ENCODE data around the gene HTT. TPM values are rescaled to one million over a fixed set of nuclear protein-coding genes. Genes with fewer than 3 reads are reported as not detected.
"Not testable (repeated sequence)": the region's sequence is repeated elsewhere in the genome, so short reads cannot be mapped to it uniquely, and the experiment has no call there.

HTT gene
- total RNA-seq, 1 donor from 2014 or later: 20.0 TPM

DNA sequence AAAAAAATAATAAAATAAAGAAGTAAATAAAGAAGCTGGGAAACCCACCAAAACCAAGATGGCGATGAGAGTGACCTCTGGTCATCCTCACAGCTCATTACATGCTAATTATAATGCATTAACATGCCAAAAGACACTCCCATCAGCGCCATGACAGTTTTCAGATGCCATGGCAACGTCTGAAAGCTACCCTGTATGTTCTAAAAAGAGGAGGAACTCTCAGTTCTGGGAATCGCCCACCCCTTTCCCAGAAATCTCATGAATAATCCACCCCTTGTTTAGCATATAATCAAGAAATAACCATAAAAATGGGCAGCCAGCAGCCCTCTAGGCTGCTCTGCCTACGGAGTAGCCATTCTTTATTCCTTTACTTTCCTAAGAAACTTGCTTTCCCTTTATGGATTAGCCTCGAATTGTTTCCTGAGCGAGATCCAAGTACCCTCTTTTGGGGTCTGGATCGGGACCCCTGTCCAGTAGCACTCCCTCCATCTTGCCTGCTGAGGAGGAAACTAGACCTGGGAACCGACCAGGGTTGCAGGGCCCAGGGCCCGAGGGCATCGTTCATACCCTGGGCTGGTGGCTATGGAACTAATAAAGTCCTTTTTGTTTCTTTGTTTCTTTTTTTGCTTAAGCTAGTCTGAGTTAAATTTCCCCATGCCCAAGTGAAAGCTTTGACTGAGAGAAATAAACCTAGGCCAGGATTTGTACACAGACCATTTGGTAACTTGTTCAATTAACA, 31.0 kb upstream of the HTT start:
- intact Hi-C loops (cut with micrococcal nuclease): no loop called here
- Histone ChIP-seq H3K9me3 (replicated peaks) (no peaks in the 10 kb centered on the region), H3K4me1 (peaks cover 38% of the 10 kb centered on the region), H3K4me3 (no peak overlapping the region), H3K27ac (replicated peaks) (no peak overlapping the region), H3K36me3 (no peaks in the 10 kb centered on the region), H3K27me3 (ENCODE audit: low read depth) (no peaks in the 10 kb centered on the region)
- TF ChIP-seq, protein P1, sequence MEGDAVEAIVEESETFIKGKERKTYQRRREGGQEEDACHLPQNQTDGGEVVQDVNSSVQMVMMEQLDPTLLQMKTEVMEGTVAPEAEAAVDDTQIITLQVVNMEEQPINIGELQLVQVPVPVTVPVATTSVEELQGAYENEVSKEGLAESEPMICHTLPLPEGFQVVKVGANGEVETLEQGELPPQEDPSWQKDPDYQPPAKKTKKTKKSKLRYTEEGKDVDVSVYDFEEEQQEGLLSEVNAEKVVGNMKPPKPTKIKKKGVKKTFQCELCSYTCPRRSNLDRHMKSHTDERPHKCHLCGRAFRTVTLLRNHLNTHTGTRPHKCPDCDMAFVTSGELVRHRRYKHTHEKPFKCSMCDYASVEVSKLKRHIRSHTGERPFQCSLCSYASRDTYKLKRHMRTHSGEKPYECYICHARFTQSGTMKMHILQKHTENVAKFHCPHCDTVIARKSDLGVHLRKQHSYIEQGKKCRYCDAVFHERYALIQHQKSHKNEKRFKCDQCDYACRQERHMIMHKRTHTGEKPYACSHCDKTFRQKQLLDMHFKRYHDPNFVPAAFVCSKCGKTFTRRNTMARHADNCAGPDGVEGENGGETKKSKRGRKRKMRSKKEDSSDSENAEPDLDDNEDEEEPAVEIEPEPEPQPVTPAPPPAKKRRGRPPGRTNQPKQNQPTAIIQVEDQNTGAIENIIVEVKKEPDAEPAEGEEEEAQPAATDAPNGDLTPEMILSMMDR (IDR thresholded peaks at IDR 0.05; ENCODE audit: borderline replicate concordance): no peak
- DNase-seq: no peak

DNA sequence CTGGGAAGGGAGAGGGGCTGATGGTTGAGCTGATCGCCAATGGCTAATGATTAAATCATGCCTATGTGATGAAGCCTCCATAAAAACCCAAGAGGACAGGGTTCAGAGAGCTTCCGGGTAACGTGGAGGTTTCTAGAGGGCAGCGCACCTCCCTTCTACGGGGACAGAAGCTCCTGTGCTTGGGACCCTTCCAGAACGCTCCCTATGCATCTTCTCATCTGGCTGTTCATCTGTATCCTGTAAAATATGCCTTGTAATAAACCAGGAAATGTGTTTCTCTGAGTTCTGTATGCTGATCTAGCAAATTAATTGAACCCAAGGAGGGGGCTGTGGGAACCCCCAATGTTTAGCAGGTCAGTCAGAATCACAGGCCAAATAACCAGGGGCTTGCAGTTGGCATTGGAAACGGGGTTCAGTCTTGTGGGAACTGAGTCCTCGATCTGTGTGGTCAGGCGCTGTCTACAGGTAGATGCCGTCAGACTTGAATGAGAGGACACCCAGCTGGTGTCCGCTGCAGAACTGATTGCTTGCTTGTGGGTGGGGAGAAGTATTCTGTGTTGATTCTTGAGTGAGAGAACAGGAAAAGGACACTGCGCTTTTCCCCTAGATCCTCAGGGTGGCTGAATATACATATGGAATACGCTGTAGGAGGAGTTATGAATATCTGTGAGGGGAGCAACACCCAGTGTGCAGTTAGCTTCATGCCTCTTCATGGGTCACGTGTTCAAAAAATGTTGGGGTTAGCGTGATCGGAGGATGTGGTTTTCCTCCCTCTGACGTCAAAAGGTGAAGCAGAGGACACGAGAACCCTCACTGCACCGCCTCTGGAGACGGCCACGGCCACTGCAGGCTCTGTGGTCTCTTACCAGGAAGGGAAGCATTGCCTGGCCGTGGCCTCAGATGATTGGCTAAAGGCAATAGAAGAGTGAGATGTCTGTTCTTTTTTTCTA, 29.3 kb upstream of the HTT start:
- Histone ChIP-seq H3K9me3 (replicated peaks) (no peaks in the 10 kb centered on the region), H3K27ac (replicated peaks) (no peak overlapping the region), H3K4me3 (no peak overlapping the region), H3K36me3 (no peaks in the 10 kb centered on the region), H3K4me1 (peaks cover 34% of the 10 kb centered on the region), H3K27me3 (ENCODE audit: low read depth) (no peaks in the 10 kb centered on the region)
- intact Hi-C loops (cut with micrococcal nuclease): no loop called here
- TF ChIP-seq, protein P1 (IDR thresholded peaks at IDR 0.05; ENCODE audit: borderline replicate concordance): no peak
- peak; percentile 46 for DNase-seq

DNA sequence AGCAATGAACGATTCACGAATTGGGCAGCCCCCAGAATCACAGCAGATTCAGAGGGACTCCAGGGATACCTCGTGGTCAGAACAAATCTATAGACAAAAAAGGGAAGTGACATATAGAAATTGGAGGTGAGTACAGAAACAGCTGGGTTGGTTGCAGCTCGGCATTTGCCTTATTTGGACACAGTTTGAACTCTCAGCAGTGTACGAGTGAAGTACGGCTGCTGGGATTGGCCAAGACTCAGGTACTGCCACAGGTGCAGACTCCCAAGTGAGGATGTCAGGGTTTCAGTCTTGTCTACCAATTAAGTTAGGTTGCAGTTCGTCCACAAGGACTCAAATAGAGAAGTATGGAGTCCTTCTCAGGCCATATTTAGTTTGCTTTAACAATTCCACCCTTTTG, 28.3 kb upstream of the HTT start:
- H3K27me3 ChIP-seq (ENCODE audit: low read depth): no peaks in the 10 kb centered on the region
- TF ChIP-seq, protein P1 (IDR thresholded peaks at IDR 0.05; ENCODE audit: borderline replicate concordance): no peak
- H3K4me1 ChIP-seq: peaks cover 28% of the 10 kb centered on the region
- H3K27ac ChIP-seq (replicated peaks): no peak overlapping the region
- DNase-seq: no peak
- H3K36me3 ChIP-seq: no peaks in the 10 kb centered on the region
- no peak overlapping the region for H3K4me3 ChIP-seq
- no peaks in the 10 kb centered on the region for H3K9me3 ChIP-seq (replicated peaks)
- intact Hi-C loops (cut with micrococcal nuclease): no loop called here

DNA sequence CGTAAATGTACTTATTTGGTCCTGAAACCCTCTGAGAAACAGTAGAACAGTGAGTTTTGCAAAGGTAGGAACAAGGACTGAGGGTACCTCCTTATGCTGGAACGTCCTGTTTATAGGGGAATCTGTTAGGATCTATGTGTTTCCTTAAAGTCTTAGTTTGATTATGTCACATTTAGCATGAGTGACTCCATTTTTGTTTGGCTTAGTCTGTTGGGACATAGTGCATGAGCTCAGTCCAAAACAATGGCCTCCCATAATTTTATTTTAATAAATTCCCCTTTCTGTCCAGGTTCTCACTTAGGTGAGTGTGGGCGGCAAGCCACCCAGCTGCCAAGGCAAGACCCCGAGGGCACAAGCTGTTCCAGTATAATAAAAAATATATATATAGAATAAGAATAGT, 27.9 kb upstream of the HTT start:
- no peaks in the 10 kb centered on the region for H3K9me3 ChIP-seq (replicated peaks)
- H3K27ac ChIP-seq (replicated peaks): no peak overlapping the region
- H3K4me1 ChIP-seq: peaks cover 23% of the 10 kb centered on the region
- no peaks in the 10 kb centered on the region for H3K36me3 ChIP-seq
- DNase-seq: no peak
- H3K4me3 ChIP-seq: no peak overlapping the region
- TF ChIP-seq, protein P1 (IDR thresholded peaks at IDR 0.05; ENCODE audit: borderline replicate concordance): no peak
- H3K27me3 ChIP-seq (ENCODE audit: low read depth): no peaks in the 10 kb centered on the region
- intact Hi-C loops (cut with micrococcal nuclease): no loop called here

DNA sequence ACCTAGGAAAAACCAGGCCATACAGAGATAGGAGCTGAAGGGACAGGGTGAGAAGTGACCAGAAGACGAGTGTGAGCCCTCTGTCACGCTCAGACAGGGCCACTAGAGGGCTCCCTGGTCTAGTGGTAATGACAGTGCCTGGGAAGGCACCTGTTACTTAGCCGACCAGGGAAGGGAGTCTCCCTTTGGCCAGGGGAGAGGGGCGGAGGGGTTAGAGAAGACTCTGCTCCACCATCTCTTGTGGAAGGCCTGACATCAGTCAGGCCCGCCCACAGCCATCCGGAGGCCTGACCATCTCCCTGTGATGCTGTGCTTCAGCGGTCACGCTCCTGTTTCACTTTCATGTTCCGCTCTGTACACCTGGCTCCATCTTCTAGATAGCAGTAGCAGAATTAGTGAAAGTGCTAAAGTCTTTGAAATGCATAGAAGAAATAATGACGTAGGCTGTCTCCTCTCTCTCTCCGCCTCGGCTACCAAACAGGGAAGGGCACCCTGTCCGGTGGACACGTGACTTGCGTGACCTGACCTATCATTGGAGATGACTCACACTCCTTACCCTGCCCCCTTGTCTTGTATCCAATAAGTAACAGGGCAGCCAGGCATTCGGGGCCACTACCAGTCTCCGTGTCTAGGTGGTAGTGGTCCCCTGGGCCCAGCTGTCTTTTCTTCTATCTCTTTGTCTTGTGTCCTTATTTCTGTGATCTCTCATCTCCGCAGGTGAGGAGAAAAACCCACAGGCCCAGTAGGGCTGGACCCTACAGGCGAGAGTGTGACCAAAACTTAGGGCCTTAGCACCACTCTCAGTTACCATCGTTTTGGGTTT, 26.8 kb upstream of the HTT start:
- H3K27ac ChIP-seq (replicated peaks): no peak overlapping the region
- intact Hi-C loops (cut with micrococcal nuclease): no loop called here
- DNase-seq: peak; percentile 67
- no peaks in the 10 kb centered on the region for H3K9me3 ChIP-seq (replicated peaks)
- no peaks in the 10 kb centered on the region for H3K36me3 ChIP-seq
- H3K27me3 ChIP-seq (ENCODE audit: low read depth): no peaks in the 10 kb centered on the region
- TF ChIP-seq, protein P1 (IDR thresholded peaks at IDR 0.05; ENCODE audit: borderline replicate concordance): peak; percentile 87
- peak overlapping the region; percentile 42 for H3K4me3 ChIP-seq
- peaks cover 13% of the 10 kb centered on the region for H3K4me1 ChIP-seq

DNA sequence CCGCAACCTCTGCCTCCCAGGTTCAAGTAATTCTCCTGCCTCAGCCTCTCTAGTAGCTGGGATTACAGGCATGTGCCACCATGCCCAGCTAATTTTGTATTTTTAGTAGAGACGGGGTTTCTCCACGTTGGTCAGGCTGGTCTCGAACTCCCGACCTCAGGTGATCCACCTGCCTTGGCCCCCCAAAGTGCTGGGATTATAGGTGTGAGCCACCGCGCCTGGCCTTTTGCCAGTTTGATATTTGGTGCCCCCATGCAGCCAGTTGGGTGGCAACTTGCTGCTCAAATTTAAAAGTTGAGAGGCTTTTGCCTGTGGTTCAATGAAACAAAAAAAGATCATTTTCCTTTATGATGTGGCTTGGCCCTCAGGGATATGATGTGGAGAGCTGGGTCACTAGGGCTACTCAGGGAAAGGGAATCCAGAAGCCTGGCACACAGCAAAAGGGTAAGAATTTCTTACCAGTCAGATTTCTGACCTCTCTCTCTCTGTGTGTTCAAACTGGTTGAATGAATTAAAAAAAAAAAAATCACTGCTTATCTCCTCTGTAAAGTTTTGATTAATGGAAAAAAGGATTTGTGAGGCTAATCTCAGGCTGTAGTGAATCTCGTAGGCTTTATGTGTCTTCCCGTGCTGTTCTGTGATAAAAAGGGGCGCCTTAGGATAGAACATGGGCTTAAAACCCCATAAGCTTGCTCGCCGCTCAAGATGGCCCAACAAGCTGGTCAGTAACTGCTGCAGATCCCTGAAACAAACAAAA, 23.2 kb upstream of the HTT start:
- intact Hi-C loops (cut with micrococcal nuclease); H3K36me3 ChIP-seq; DNase-seq; H3K4me1 ChIP-seq; H3K27ac ChIP-seq (replicated peaks); H3K27me3 ChIP-seq (ENCODE audit: low read depth); H3K4me3 ChIP-seq: not testable (repeated sequence)
- H3K9me3 ChIP-seq (replicated peaks): peaks cover 19% of the 10 kb centered on the region
